PC-9 (cell line): Measurements from ENCODE around the gene MYOF. TPM values are rescaled to one million over a fixed set of nuclear protein-coding genes. Genes with fewer than 3 reads are reported as not detected.

ENCODE experiments used
- BruUV-seq: library from RNA; stranded (reverse); fragments of 400-500 nt; replicated peaks from 2 replicates; lab custom pipeline; 2021; lab: Mats Ljungman, UMichigan
- CTCF ChIA-PET: fragments of 300-600 bp; sonication (Branson Sonifier 250); formaldehyde crosslinking; loops from one replicate; lab custom pipeline; 2022; ENCODE audit warnings: antibody characterized with exemption; lab: Charles Lee
- POLR2A ChIA-PET: fragments of 300-600 bp; sonication (Branson Sonifier 250); formaldehyde crosslinking; loops from one replicate; lab custom pipeline; 2022; ENCODE audit warnings: antibody characterized with exemption; ENCODE audit not compliant: unreplicated experiment; lab: Charles Lee
- DNase-seq, 2 experiments: peaks; one replicate each; pipeline versions ENCODE4 v3.0.0 to v3.0.0-alpha.2; 2015 to 2022; ENCODE audit warnings: mixed read lengths in 1 of 2
- H2AFZ ChIP-seq: fragments of 200-600 bp; sonication (generic); 2 replicates; pipeline ENCODE4 v1.8.1; 2017; ENCODE audit warnings: antibody characterized with exemption
- H3F3A ChIP-seq: fragments of 200-600 bp; sonication (generic); 2 replicates; pipeline ENCODE4 v1.8.1; 2017; ENCODE audit warnings: antibody characterized with exemption, mild to moderate bottlenecking, low read depth; ENCODE audit not compliant: insufficient read depth
- H3K27ac ChIP-seq: fragments of 200-600 bp; sonication (generic); 2 replicates; pipeline ENCODE4 v1.6.1; 2016; ENCODE audit warnings: mixed run types
- H3K27me3 ChIP-seq: fragments of 200-600 bp; sonication (generic); 2 replicates; pipeline ENCODE4 v1.6.1; 2016; ENCODE audit warnings: low read depth, mixed run types; ENCODE audit not compliant: insufficient read depth
- H3K36me3 ChIP-seq: fragments of 200-600 bp; sonication (generic); 2 replicates; pipeline ENCODE4 v1.6.1; 2016; ENCODE audit warnings: low read depth, mixed run types
- H3K4me1 ChIP-seq: fragments of 200-600 bp; sonication (generic); replicated peaks from 2 replicates; pipeline ENCODE4 v1.6.1; 2016; ENCODE audit warnings: mixed run types; ENCODE audit not compliant: insufficient read depth
- H3K4me2 ChIP-seq: fragments of 200-600 bp; sonication (generic); 2 replicates; pipeline ENCODE4 v1.6.1; 2017; ENCODE audit warnings: mixed run types
- H3K4me3 ChIP-seq: fragments of 200-600 bp; sonication (generic); 2 replicates; pipeline ENCODE4 v1.6.1; 2016; ENCODE audit warnings: mixed run types
- H3K79me2 ChIP-seq: fragments of 200-600 bp; sonication (generic); 2 replicates; pipeline ENCODE4 v1.6.1; 2017; ENCODE audit warnings: low read depth, mixed run types
- H3K9me2 ChIP-seq: fragments of 200-600 bp; sonication (generic); 2 replicates; pipeline ENCODE4 v1.8.1; 2017; ENCODE audit warnings: mild to moderate bottlenecking; ENCODE audit not compliant: insufficient read depth
- H3K9me3 ChIP-seq: fragments of 200-600 bp; sonication (generic); 2 replicates; pipeline ENCODE4 v1.8.1; 2016; ENCODE audit warnings: low read depth; ENCODE audit not compliant: insufficient read depth
- H4K20me1 ChIP-seq: fragments of 200-600 bp; sonication (generic); 2 replicates; pipeline ENCODE4 v1.8.1; 2017; ENCODE audit not compliant: insufficient read depth
- EZH2 ChIP-seq: fragments of 200-600 bp; sonication (generic); IDR thresholded peaks from 2 replicates; pipeline ENCODE4 v1.8.0; 2017; ENCODE audit warnings: antibody characterized with exemption, low read depth
- intact Hi-C: fragments of 100-400 bp; cut with micrococcal nuclease; formaldehyde crosslinking; loops from one replicate; pipeline ENCODE4 v1.10.0; 2022; ENCODE audit not compliant: unreplicated experiment
- total RNA-seq: library from RNA; stranded (reverse); gene quantifications from 2 replicates; pipeline ENCODE4 v1.2.3, GENCODE V29; 2021
- TF ChIP-seq, protein P1 (sequence below): fragments of 200-600 bp; sonication (generic); conservative IDR thresholded peaks from 2 replicates; pipeline ENCODE4 v1.6.1; 2017; ENCODE audit warnings: mixed run types, antibody characterized with exemption, mild to moderate bottlenecking, moderate library complexity

The MYOF gene
- total RNA-seq, 1 experiment from 2014 or later: 274 TPM

DNA sequence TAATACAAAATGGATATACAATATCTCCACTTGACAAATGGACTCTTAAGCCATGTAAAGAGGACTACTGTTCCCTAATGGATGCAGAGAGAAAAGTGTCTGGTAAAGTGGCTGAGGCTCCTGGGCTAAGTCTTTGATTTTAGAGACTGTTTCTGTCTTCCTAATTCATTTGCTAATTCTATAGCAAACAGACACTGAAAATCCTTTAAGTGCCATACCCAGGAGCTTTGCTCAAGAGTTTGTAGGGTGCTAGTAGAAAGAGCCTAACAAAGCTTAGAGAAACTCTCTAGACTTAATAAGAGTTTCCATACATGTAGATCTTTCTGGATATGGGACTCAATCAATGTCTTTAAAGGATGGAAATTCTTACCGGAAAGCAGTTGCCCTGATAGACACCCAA, 31.0 kb upstream of the MYOF start:
- no peaks in the 10 kb centered on the region for H3F3A ChIP-seq
- no peak overlapping the region for H3K4me2 ChIP-seq
- H4K20me1 ChIP-seq: no peaks in the 10 kb centered on the region
- no peak overlapping the region for H2AFZ ChIP-seq
- no TSS peak for BruUV-seq
- H3K9me2 ChIP-seq: no peaks in the 10 kb centered on the region
- H3K4me1 ChIP-seq: no peaks in the 10 kb centered on the region
- H3K27ac ChIP-seq: no peak overlapping the region
- H3K36me3 ChIP-seq: no peaks in the 10 kb centered on the region
- TF ChIP-seq, protein P1, sequence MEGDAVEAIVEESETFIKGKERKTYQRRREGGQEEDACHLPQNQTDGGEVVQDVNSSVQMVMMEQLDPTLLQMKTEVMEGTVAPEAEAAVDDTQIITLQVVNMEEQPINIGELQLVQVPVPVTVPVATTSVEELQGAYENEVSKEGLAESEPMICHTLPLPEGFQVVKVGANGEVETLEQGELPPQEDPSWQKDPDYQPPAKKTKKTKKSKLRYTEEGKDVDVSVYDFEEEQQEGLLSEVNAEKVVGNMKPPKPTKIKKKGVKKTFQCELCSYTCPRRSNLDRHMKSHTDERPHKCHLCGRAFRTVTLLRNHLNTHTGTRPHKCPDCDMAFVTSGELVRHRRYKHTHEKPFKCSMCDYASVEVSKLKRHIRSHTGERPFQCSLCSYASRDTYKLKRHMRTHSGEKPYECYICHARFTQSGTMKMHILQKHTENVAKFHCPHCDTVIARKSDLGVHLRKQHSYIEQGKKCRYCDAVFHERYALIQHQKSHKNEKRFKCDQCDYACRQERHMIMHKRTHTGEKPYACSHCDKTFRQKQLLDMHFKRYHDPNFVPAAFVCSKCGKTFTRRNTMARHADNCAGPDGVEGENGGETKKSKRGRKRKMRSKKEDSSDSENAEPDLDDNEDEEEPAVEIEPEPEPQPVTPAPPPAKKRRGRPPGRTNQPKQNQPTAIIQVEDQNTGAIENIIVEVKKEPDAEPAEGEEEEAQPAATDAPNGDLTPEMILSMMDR: no peak
- no peak for TF ChIP-seq EZH2
- intact Hi-C loops: loop anchor here (10.0 kb wide), 1 partner anchor 438 kb away; the partner anchor contains the start of gene CYP26A1
- no peaks in the 10 kb centered on the region for H3K79me2 ChIP-seq
- H3K4me3 ChIP-seq: no peak overlapping the region
- ChIA-PET CTCF (interaction anchor here (0.9 kb wide), 1 partner anchor 136 kb away, joined by 3 read pairs; no protein-coding TSS in a partner anchor), POLR2A (interaction anchor here (0.7 kb wide), 1 partner anchor 85 kb away, joined by 5 read pairs; no protein-coding TSS in a partner anchor)
- H3K9me3 ChIP-seq: no peaks in the 10 kb centered on the region
- no peak for DNase-seq
- no peaks in the 10 kb centered on the region for H3K27me3 ChIP-seq

- Histone ChIP-seq H3K4me2 (no peak overlapping the region), H3K79me2 (no peaks in the 10 kb centered on the region), H3K27ac (no peak overlapping the region), H2AFZ (no peak overlapping the region), H3K9me3 (no peaks in the 10 kb centered on the region), H4K20me1 (no peaks in the 10 kb centered on the region), H3K27me3 (no peaks in the 10 kb centered on the region), H3K4me1 (no peaks in the 10 kb centered on the region), H3K4me3 (no peak overlapping the region), H3F3A (no peaks in the 10 kb centered on the region), H3K9me2 (no peaks in the 10 kb centered on the region), H3K36me3 (no peaks in the 10 kb centered on the region)
- POLR2A ChIA-PET: no interaction called here
- BruUV-seq: no TSS peak
- intact Hi-C loops: loop anchor here (10.0 kb wide), 1 partner anchor 438 kb away; the partner anchor contains the start of gene CYP26A1
- CTCF ChIA-PET: interaction anchor here (0.6 to 0.9 kb wide), 2 partner anchors 72 to 136 kb away, joined by 3 to 11 read pairs; no protein-coding TSS in a partner anchor
- TF ChIP-seq EZH2: no peak
- TF ChIP-seq, protein P1: no peak
- no peak for DNase-seq
These were observed 30.4 kb upstream of the MYOF start for GRCh38 chr10:93512565-93512964.

- Histone ChIP-seq H2AFZ (no peak overlapping the region), H3K27me3 (no peaks in the 10 kb centered on the region), H3K9me3 (no peaks in the 10 kb centered on the region), H3K4me2 (no peak overlapping the region), H3K4me1 (no peaks in the 10 kb centered on the region), H3K4me3 (no peak overlapping the region), H3F3A (no peaks in the 10 kb centered on the region), H3K9me2 (no peaks in the 10 kb centered on the region), H4K20me1 (no peaks in the 10 kb centered on the region), H3K79me2 (no peaks in the 10 kb centered on the region), H3K36me3 (no peaks in the 10 kb centered on the region), H3K27ac (no peak overlapping the region)
- intact Hi-C loops: loop anchor here (10.0 kb wide), 2 partner anchors 435 to 625 kb away; partner anchors contain the start of gene CYP26A1
- BruUV-seq: no TSS peak
- ChIA-PET CTCF (no interaction called here), POLR2A (no interaction called here)
- DNase-seq: no peak
- TF ChIP-seq EZH2: no peak
- TF ChIP-seq, protein P1: no peak
These were observed 27.7 kb upstream of the MYOF start for GRCh38 chr10:93509816-93510215.
